ENCODE measurements around the gene RFTN2. TPM values are rescaled to one million over a fixed set of nuclear protein-coding genes. Genes with fewer than 3 reads are reported as not detected.
A peak's percentile ranks its signal among the peaks of the same experiment; 100 is the strongest.

The RFTN2 gene
- total RNA-seq, 4 donors from 2014 or later = 5.0 to 7.4 (median 6.1) TPM

DNA sequence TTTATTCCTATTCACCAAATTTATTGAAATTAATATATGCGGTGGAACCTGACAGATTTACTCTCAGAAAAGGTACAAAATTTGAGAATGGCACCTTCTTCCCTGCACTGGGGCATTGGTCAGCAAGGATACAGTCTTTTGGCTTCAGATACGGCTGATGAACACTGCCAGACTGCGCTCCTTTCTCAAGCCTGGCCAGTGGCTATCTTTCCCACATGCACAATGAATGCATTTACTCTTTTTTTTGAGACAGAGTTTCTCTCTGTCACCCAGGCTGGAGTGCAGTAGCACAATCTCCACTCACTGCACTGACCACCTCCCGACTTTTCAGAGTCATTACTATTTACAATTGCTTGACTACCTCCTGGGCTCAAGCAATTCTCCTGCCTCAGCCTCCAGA lies 97.9 kb downstream of the RFTN2 start:
- H3K4me3 ChIP-seq = no peak overlapping the region
- no peak for TF ChIP-seq POLR2A (IDR thresholded peaks at IDR 0.05; ENCODE audit: low read depth)
- TF ChIP-seq CTCF (IDR thresholded peaks at IDR 0.05) = no peak
- TF ChIP-seq POLR2AphosphoS5 (IDR thresholded peaks at IDR 0.05) = no peak
- no peak for TF ChIP-seq EP300 (IDR thresholded peaks at IDR 0.05)
- peaks cover 0 to 5% (median 0%) of the 10 kb centered on the region in 4 donors for H3K9me3 ChIP-seq
- H3K27ac ChIP-seq (replicated peaks in 1 of 4) = no peak overlapping the region
- peak; percentile 55 for DNase-seq (ENCODE audit: extremely low spot score)
- no peaks in the 10 kb centered on the region for H3K4me1 ChIP-seq
- 80% methylated on average over 4 of the region's 4 CpGs for WGBS
- no peaks in the 10 kb centered on the region for H3K27me3 ChIP-seq
- intact Hi-C loops (cut with DNase I) = no loop called here
- peaks cover 0 to 5% (median 0%) of the 10 kb centered on the region in 4 donors for H3K36me3 ChIP-seq

DNA sequence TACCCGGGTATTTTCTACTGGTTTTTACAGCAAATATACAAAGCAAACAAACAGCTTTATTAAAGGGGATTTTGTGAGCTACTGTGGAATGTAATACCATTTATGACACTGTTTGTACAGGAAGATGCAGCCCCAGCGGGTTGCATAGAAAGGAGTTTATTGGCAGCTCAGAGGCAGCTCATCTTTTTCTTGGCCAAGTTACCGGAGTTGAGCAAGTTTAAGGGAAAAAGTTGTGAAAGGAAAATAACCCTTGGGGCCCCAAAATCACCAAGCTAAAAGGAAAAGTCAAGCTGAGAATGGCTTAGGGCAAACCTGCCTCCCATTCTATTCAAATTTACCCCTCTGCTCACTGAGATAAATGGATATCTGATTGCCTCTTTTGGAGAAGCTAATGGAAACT lies 98.8 kb downstream of the RFTN2 start:
- TF ChIP-seq POLR2A (IDR thresholded peaks at IDR 0.05; ENCODE audit: low read depth) = no peak
- no peak for TF ChIP-seq POLR2AphosphoS5 (IDR thresholded peaks at IDR 0.05)
- no peak for TF ChIP-seq EP300 (IDR thresholded peaks at IDR 0.05)
- no peak for TF ChIP-seq CTCF (IDR thresholded peaks at IDR 0.05)

GRCh38 chr2:197575987-197576386 lies 99.4 kb downstream of the RFTN2 start:
- Histone ChIP-seq H3K27ac (replicated peaks in 1 of 4) (peak overlapping the region in 1 of 4 donors; percentile 14), H3K36me3 (peaks cover 0 to 5% (median 0%) of the 10 kb centered on the region in 4 donors), H3K4me3 (no peak overlapping the region), H3K4me1 (peaks cover 5 to 9% (median 6%) of the 10 kb centered on the region in 4 donors), H3K9me3 (peaks cover 0 to 5% (median 0%) of the 10 kb centered on the region in 4 donors), H3K27me3 (no peaks in the 10 kb centered on the region)
- WGBS = 95% methylated on average over 2 of the region's 2 CpGs
- DNase-seq (ENCODE audit: extremely low spot score) = peak; percentile 72
- intact Hi-C loops (cut with DNase I) = no loop called here
- TF ChIP-seq POLR2A (IDR thresholded peaks at IDR 0.05; ENCODE audit: low read depth) (no peak), POLR2AphosphoS5 (IDR thresholded peaks at IDR 0.05) (no peak), CTCF (IDR thresholded peaks at IDR 0.05) (no peak), EP300 (IDR thresholded peaks at IDR 0.05) (no peak)

More for the DNA sequence above, 98.8 kb downstream of the RFTN2 start:
- Histone ChIP-seq H3K27me3 (no peaks in the 10 kb centered on the region), H3K4me3 (no peak overlapping the region), H3K36me3 (peaks cover 0 to 5% (median 0%) of the 10 kb centered on the region in 4 donors), H3K4me1 (peaks cover 5 to 7% (median 6%) of the 10 kb centered on the region in 4 donors), H3K27ac (replicated peaks in 1 of 4) (no peak overlapping the region), H3K9me3 (peaks cover 0 to 5% (median 0%) of the 10 kb centered on the region in 4 donors)
- intact Hi-C loops (cut with DNase I) = no loop called here
- DNase-seq (ENCODE audit: extremely low spot score) = peak; percentile 75
- WGBS = 45% methylated on average over 3 of the region's 3 CpGs

DNA sequence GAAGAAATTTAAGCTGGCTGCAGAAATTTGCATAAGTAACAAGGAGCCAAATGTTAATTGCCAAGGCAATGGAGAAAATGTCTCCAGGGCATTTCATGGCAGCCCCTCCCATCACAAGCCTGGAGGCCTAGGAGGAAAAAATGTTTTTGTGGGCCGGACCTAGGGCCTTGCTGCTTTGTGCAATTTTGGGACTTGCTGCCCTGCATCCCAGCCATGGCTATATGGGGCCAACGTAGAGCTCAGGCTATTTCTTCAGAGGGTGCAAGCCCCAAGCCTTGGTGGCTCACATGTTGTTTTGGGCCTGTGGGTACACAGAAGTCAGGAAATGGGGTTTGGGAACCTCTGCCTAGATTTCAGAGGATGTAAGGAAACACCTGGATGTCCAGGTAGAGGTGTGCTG lies 101.8 kb downstream of the RFTN2 start:
- intact Hi-C loops (cut with DNase I) = no loop called here
- H3K4me3 ChIP-seq = no peak overlapping the region
- peaks cover 5 to 9% (median 6%) of the 10 kb centered on the region in 4 donors for H3K4me1 ChIP-seq
- WGBS = 100% methylated on average over 1 of the region's 2 CpGs
- H3K36me3 ChIP-seq = peaks cover 0 to 5% (median 0%) of the 10 kb centered on the region in 4 donors
- TF ChIP-seq POLR2AphosphoS5 (IDR thresholded peaks at IDR 0.05) (no peak), POLR2A (IDR thresholded peaks at IDR 0.05; ENCODE audit: low read depth) (no peak), EP300 (IDR thresholded peaks at IDR 0.05) (no peak), CTCF (IDR thresholded peaks at IDR 0.05) (no peak)
- H3K27ac ChIP-seq (replicated peaks in 1 of 4) = no peak overlapping the region
- H3K9me3 ChIP-seq = peaks cover 0 to 5% (median 0%) of the 10 kb centered on the region in 4 donors
- peak; percentile 50 for DNase-seq (ENCODE audit: extremely low spot score)
- H3K27me3 ChIP-seq = no peaks in the 10 kb centered on the region

All from esophagus muscularis mucosa (tissue), 4 donors.